Progenitor cell of endocrine pancreas (in vitro differentiated cells): ENCODE measurements around the gene RAB35. TPM values are rescaled to one million over a fixed set of nuclear protein-coding genes. Genes with fewer than 3 reads are reported as not detected.

ENCODE experiments used
- DNase-seq: peaks from one replicate; pipeline ENCODE4 v3.0.0; 2021; ENCODE audit warnings: low spot score; ENCODE audit not compliant: unreplicated experiment
- H3K27ac Mint-ChIP-seq: 2 replicates; pipeline ENCODE4 v1.8.0; 2021; ENCODE audit warnings: mild to moderate bottlenecking, moderate library complexity, mixed read lengths
- H3K27me3 Mint-ChIP-seq: 2 replicates; pipeline ENCODE4 v1.8.0; 2021; ENCODE audit warnings: mixed read lengths
- H3K36me3 Mint-ChIP-seq: 2 replicates; pipeline ENCODE4 v1.8.0; 2022; ENCODE audit warnings: mixed read lengths; ENCODE audit not compliant: insufficient read depth
- H3K4me1 Mint-ChIP-seq: 2 replicates; pipeline ENCODE4 v1.8.0; 2021; ENCODE audit warnings: low read depth, mixed read lengths
- H3K4me3 Mint-ChIP-seq: 2 replicates; pipeline ENCODE4 v1.8.0; 2021; ENCODE audit warnings: low read depth, mild to moderate bottlenecking, moderate library complexity, mixed read lengths
- H3K9me3 Mint-ChIP-seq: 2 replicates; pipeline ENCODE4 v1.8.0; 2021; ENCODE audit warnings: low read depth, mixed read lengths
- CTCF ChIP-seq: fragments of 200-600 bp; sonication (generic); IDR thresholded peaks from one replicate; pipeline ENCODE4 v1.5.0; 2021; ENCODE audit warnings: antibody characterized with exemption, mild to moderate bottlenecking; ENCODE audit not compliant: unreplicated experiment
- total RNA-seq: library from RNA; stranded (reverse); gene quantifications from 2 replicates; pipeline ENCODE4 v1.2.1, GENCODE V29; 2021

Gene RAB35
- total RNA-seq, 1 donor from 2014 or later = 36.7 TPM

DNA sequence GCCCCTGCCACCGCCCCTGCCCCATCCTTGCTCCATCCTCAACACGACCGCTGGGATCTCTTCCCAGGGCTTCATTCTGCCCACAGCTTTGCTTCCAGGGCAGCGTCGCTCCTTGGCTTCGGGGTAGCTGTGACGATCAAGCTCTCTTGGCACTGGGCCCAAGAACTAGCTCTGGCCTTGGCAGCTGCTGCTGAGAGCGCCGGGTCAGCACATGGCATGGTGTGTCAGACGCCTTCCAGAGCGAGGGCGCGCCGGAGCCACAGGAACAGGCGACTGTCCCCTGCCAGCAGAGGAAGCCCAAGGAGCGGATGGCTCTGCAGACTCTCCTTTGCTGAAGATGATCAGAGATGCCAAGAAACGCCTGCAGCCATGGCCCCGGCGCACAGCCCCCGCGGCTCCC, 15.9 kb downstream of the RAB35 start:
- TF ChIP-seq CTCF = no peak
- DNase-seq = no peak
- H3K4me1 Mint-ChIP-seq = peaks cover 2% of the 10 kb centered on the region
- no peaks in the 10 kb centered on the region for H3K9me3 Mint-ChIP-seq
- peaks cover 2% of the 10 kb centered on the region for H3K36me3 Mint-ChIP-seq
- H3K27me3 Mint-ChIP-seq = no peaks in the 10 kb centered on the region
- H3K27ac Mint-ChIP-seq = no peak overlapping the region
- H3K4me3 Mint-ChIP-seq = no peak overlapping the region

DNA sequence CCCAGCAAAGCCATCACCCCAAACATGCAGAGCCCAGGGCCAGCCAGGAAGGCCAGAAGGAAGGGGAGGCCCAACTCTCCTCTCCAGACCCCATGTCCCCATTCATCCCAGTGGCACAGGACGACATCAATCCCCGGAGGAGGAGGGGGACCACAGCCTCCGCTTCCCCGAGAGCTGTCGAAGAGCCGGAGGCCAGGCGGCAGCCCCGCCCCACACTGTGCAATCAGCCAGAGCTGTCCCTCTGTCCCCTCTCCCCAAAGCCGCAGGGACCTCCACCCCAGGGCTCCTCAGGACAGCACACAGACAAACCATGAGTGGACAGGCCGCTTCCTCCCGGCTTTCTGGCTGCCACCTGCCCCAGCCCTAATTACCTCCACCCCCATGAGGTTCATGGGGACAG, 16.8 kb downstream of the RAB35 start:
- Mint-ChIP-seq H3K9me3 (no peaks in the 10 kb centered on the region), H3K36me3 (peaks cover 2% of the 10 kb centered on the region), H3K27ac (peak overlapping the region; percentile 62), H3K4me3 (no peak overlapping the region), H3K4me1 (no peaks in the 10 kb centered on the region), H3K27me3 (no peaks in the 10 kb centered on the region)
- DNase-seq = no peak
- TF ChIP-seq CTCF = no peak

DNA sequence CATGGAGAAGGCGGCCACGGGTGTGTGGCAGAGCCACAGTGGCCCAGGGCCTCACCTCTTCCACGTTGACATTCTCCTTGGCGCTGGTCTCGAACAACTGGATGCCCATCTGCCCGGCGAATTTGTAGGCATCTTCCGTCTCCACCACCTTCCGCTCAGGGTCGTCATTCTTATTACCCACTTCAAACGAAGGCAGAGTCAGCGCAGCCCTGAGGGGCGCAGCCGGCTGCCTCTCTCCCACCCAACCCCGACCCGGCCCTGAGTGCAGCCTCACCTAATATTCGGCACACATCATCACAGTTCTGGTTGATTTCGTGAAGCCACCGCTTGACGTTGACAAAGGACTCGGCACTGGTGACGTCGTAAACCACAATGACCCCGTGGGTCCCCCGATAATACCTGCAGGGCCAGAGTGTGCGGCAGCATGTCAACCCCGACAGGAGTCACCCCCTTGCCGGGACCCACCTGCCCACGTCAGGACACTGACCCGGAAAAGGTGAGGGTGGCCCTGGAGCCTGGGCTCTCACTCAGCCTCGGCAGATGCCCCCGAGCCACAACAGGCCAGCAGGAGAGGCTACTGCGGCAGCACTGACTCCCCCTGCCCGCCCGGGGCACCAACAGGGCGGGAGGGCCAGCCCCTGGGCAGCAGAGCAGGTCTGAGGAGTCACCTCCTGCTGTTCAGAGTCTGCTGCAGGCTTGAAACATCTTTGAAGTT, 17.6 kb downstream of the RAB35 start:
- Mint-ChIP-seq H3K27ac (no peak overlapping the region), H3K36me3 (peaks cover 2% of the 10 kb centered on the region)
- DNase-seq = no peak

GRCh38 chr12:120096671-120097202, 19.8 kb downstream of the RAB35 start:
- H3K27ac Mint-ChIP-seq = no peak overlapping the region

More for the DNA sequence above, 17.6 kb downstream of the RAB35 start:
- no peak for TF ChIP-seq CTCF
- no peaks in the 10 kb centered on the region for H3K9me3 Mint-ChIP-seq
- no peaks in the 10 kb centered on the region for H3K27me3 Mint-ChIP-seq
- H3K4me1 Mint-ChIP-seq = no peaks in the 10 kb centered on the region
- no peak overlapping the region for H3K4me3 Mint-ChIP-seq

DNA sequence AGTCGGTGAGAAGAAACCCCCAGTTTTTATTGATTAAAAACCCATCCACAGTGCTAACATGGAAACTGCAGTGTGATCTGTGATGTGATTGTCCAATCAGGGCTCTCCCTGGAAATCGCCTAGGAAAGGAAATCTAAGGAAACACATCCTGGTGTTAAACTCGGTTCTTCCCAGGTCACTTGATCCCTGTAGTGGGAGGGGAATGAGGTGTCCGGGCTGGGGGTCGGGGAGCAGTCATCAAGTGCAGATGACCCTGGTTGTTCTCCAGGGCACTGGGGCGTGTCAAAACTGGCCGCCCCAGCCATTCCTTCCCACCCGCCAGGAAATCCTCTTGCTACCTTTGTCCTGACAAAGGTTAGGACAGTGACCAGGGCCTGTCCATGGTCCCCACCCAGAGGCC, 20.8 kb downstream of the RAB35 start:
- no peak for TF ChIP-seq CTCF
- no peak overlapping the region for H3K27ac Mint-ChIP-seq
- H3K9me3 Mint-ChIP-seq = no peaks in the 10 kb centered on the region
- H3K27me3 Mint-ChIP-seq = no peaks in the 10 kb centered on the region
- no peak overlapping the region for H3K4me3 Mint-ChIP-seq
- no peaks in the 10 kb centered on the region for H3K4me1 Mint-ChIP-seq
- DNase-seq = no peak
- H3K36me3 Mint-ChIP-seq = peaks cover 2% of the 10 kb centered on the region

More at GRCh38 chr12:120096671-120097202, 19.8 kb downstream of the RAB35 start:
- H3K4me3 Mint-ChIP-seq = no peak overlapping the region
- no peak for DNase-seq
- H3K4me1 Mint-ChIP-seq = no peaks in the 10 kb centered on the region
- no peaks in the 10 kb centered on the region for H3K27me3 Mint-ChIP-seq
- TF ChIP-seq CTCF = no peak
- H3K36me3 Mint-ChIP-seq = peaks cover 2% of the 10 kb centered on the region
- no peaks in the 10 kb centered on the region for H3K9me3 Mint-ChIP-seq
